Amniotic stem cell (primary cell): ENCODE data around the gene NPPA.
"Not testable (repeated sequence)": the region's sequence is repeated elsewhere in the genome, so short reads cannot be mapped to it uniquely, and the experiment has no call there.

Source experiments
- DNase-seq: peaks from one replicate; lab custom pipeline; 2025; lab: John Stamatoyannopoulos, UW

NPPA gene

GRCh38 chr1:11847667-11848372 lies at the start of gene NPPA:
NPPA (minus strand) TSS chr1:11847783; CDS start chr1:11847684, 99 bp downstream.
- DNase-seq, result no peak

- not testable (repeated sequence) for DNase-seq
Observed at GRCh38 chr1:11894501-11894900, 46.9 kb upstream of the NPPA start.

- DNase-seq, result no peak
Observed at GRCh38 chr1:11893907-11894251, 46.3 kb upstream of the NPPA start.

- DNase-seq, result no peak
Observed at GRCh38 chr1:11891433-11892186, 44.0 kb upstream of the NPPA start.

- DNase-seq, result no peak
Observed at GRCh38 chr1:11888877-11889208, 41.3 kb upstream of the NPPA start.

- DNase-seq, result no peak
Observed at GRCh38 chr1:11888206-11888876, 40.8 kb upstream of the NPPA start.

- DNase-seq, result no peak
Observed at GRCh38 chr1:11887666-11888007, 40.1 kb upstream of the NPPA start.

GRCh38 chr1:11886986-11887665 lies 39.5 kb upstream of the NPPA start:
- no peak for DNase-seq

- DNase-seq, result no peak
Observed at GRCh38 chr1:11885916-11886315, 38.3 kb upstream of the NPPA start.

GRCh38 chr1:11882814-11883538 lies 35.4 kb upstream of the NPPA start:
- DNase-seq, result no peak

GRCh38 chr1:11881749-11882441 lies 34.3 kb upstream of the NPPA start:
- DNase-seq, result no peak

- no peak for DNase-seq
Observed at GRCh38 chr1:11880911-11881748, 33.5 kb upstream of the NPPA start.

GRCh38 chr1:11880181-11880575 lies 32.6 kb upstream of the NPPA start:
- no peak for DNase-seq

GRCh38 chr1:11879311-11880180 lies 32.0 kb upstream of the NPPA start:
- DNase-seq, result no peak

GRCh38 chr1:11878891-11879190 lies 31.3 kb upstream of the NPPA start:
- no peak for DNase-seq

GRCh38 chr1:11878081-11878890 lies 30.7 kb upstream of the NPPA start:
- DNase-seq, result no peak

GRCh38 chr1:11877074-11877473 lies 29.5 kb upstream of the NPPA start:
- DNase-seq, result no peak

GRCh38 chr1:11875094-11875493 lies 27.5 kb upstream of the NPPA start:
- DNase-seq, result no peak

GRCh38 chr1:11874624-11875023 lies 27.0 kb upstream of the NPPA start:
- no peak for DNase-seq
